H7 (cell line): ENCODE measurements around the gene MSTN. TPM values are rescaled to one million over a fixed set of nuclear protein-coding genes. Genes with fewer than 3 reads are reported as not detected.
A peak's percentile ranks its signal among the peaks of the same experiment; 100 is the strongest.
"Not testable (repeated sequence)": the region's sequence is repeated elsewhere in the genome, so short reads cannot be mapped to it uniquely, and the experiment has no call there.

Source experiments
- DNase-seq: peaks from one replicate; pipeline ENCODE4 v3.0.0; 2012
- H3K27me3 ChIP-seq: 2 replicates; pipeline ENCODE4 v1.6.0; 2011; ENCODE audit warnings: mild to moderate bottlenecking, low read length; ENCODE audit not compliant: control insufficient read depth, insufficient read depth
- H3K36me3 ChIP-seq: replicated peaks from 2 replicates; pipeline ENCODE4 v1.5.1; 2011; ENCODE audit warnings: low read length; ENCODE audit not compliant: control insufficient read depth, insufficient read depth
- H3K4me3 ChIP-seq: 2 replicates; pipeline ENCODE4 v1.5.1; 2011; ENCODE audit warnings: low read depth, mild to moderate bottlenecking, control low read depth, low read length, moderate library complexity; ENCODE audit not compliant: insufficient read depth
- total RNA-seq: library from RNA; depleted of rRNA; stranded (reverse); fragments of >200 nt; shearing (Covaris generic); gene quantifications from 2 replicates; pipeline ENCODE4 v1.2.3, GENCODE V29; 2014

MSTN gene
- total RNA-seq, 1 experiment from 2014 or later = not detected

GRCh38 chr2:190050001-190050400 lies 12.5 kb downstream of the MSTN start:
- DNase-seq = no peak
- Histone ChIP-seq H3K27me3 (no peaks in the 10 kb centered on the region), H3K4me3 (no peak overlapping the region), H3K36me3 (no peaks in the 10 kb centered on the region)

DNA sequence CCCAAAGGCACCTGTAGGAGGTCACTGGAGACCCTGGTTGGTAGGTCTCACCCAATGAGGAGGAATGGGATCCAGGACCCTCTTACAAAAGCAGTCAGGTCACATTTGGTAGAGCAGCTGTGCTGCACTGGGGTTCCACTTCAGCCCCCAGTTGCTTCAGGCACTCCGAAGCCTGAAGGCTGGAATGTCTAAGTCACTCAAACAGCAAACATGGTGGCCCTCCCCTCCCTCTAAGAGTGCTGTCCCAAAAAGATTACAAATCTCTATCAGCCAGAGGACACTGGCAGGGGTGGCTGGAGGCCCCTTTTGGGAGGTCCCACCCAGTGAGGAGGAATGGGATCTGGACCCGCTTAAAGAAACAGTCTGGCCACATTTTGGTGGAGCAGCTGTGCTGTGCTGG lies 17.7 kb downstream of the MSTN start:
- Histone ChIP-seq H3K36me3 (no peaks in the 10 kb centered on the region), H3K27me3 (no peaks in the 10 kb centered on the region), H3K4me3 (no peak overlapping the region)
- DNase-seq = no peak

DNA sequence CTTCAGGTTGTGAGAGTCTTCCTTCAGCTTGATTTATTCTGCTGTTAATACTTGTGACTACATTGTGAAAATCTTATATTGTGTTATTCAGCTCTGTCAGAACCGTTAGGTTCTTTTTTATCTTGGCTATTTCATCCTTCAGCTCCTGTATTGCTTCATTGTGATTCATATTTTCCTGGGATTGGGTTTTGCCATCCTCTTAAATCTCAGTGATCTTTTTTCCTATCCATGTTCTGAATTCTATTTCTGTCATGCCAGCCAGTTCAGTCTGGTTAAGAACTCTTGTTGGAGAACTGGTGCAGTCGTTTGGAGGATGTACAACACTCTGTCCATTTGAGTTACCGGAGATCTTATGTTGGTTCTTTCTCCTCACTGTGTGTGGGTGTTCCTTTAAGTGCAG lies 19.1 kb downstream of the MSTN start:
- H3K4me3 ChIP-seq = no peak overlapping the region
- no peak for DNase-seq
- no peaks in the 10 kb centered on the region for H3K36me3 ChIP-seq
- no peaks in the 10 kb centered on the region for H3K27me3 ChIP-seq

DNA sequence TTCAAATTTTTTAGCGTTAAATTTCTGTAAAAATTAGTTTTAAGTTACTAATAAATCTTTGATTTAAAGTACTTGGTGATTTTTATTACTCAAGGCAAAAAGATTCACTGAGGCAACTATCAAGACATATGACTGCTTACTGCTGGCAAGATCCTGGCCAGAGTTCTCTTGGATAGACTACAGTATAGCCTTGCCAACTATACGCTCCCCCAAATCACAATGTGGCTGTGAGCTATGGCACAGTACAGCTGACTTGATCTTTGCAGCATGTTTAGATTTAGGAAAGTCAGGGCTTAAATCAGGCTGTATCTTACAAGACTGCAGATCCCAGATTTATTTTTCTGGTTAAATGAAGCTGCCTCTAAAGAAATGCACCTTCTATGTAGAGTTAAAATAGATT lies 26.5 kb downstream of the MSTN start:
- Histone ChIP-seq H3K36me3 (no peaks in the 10 kb centered on the region), H3K27me3 (no peaks in the 10 kb centered on the region), H3K4me3 (no peak overlapping the region)
- DNase-seq = no peak

DNA sequence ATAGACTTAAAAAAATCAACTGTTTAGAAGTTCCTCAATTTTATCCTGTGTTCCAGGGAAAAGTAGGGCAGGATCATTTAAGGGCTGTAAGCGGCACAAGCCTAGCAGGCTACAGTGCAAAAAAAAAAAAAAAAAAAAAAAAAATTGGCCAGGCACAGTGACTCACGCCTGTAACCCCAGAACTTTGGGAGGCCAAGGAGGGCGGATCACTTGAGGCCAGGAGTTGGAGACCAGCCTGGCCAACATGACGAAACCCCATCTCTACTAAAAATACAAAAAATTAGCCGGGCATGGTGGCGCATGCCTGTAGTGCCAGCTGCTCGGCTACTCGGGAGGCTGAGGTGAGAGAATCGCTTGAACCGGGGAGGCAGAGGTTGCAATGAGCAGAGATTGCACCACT lies 28.1 kb downstream of the MSTN start:
- H3K4me3 ChIP-seq, H3K36me3 ChIP-seq, DNase-seq, H3K27me3 ChIP-seq: not testable (repeated sequence)

DNA sequence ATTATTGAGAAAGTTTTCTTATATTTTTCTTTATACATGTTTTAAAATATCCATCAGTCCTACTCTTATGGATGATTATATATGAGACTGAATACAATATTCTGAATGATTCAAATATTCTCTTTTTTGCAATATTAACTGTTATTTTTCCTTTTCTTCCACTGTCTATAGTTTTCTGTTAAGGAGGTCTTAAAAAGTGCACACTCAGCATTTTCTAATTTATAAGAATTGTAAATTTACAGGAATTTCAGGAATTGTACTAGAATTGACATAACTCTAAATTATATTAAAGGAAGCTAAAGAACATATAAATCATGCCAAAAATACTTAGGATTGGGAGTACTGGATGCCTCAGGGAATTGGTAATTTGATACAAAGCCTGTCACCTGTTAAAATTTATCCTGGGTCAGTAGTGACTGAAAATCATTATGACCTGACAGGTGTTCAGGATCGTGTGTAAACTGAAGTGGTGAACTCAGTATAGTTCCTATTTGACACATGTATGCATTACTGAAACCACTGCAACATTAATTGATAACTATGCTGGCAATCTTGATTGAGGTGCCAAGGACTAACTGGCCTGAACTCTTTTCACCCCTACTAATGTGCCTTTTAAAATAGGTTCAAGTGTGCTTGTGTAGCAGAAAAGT lies 30.4 kb downstream of the MSTN start:
- Histone ChIP-seq H3K27me3 (no peaks in the 10 kb centered on the region), H3K4me3 (no peak overlapping the region), H3K36me3 (no peaks in the 10 kb centered on the region)
- DNase-seq = no peak

DNA sequence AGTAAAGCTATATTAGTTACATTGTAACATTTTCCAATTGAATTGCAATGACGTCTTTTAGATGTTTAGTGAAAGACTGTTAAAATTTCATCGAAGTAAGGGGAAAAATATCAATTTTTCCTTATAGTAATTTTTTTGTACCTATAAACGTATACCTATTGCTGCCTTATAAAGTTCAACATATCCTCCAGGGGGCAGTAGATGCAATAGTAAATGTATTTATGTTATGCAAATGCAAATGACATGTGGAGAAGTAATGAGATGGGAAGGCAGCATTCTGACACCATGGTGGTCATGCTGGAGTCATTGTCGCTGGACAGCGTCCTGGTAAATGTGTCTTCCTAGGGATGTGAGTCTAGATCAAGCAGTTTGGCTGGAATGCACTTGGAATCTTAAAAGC lies 38.7 kb downstream of the MSTN start:
- no peak overlapping the region for H3K4me3 ChIP-seq
- H3K36me3 ChIP-seq = no peaks in the 10 kb centered on the region
- H3K27me3 ChIP-seq = no peaks in the 10 kb centered on the region
- DNase-seq = peak; percentile 20

DNA sequence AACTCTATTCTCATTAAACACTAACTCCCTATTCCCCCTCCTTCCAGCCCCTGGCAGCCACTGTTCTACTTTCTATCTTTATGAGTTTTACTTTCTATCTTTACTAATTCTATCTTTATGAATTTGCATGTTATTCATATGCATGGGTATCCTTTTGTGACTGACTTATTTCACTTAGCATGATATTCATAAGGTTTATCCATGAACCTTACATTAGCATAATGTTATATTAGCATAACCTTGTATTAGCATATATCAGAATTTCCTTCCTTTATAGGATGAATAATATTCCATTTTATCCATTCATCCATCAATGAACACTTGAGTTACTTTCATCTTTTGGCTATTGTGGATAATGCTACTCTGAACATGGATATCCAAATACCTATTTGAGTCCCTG lies 41.8 kb downstream of the MSTN start:
- no peaks in the 10 kb centered on the region for H3K36me3 ChIP-seq
- H3K4me3 ChIP-seq = no peak overlapping the region
- no peak for DNase-seq
- H3K27me3 ChIP-seq = no peaks in the 10 kb centered on the region

DNA sequence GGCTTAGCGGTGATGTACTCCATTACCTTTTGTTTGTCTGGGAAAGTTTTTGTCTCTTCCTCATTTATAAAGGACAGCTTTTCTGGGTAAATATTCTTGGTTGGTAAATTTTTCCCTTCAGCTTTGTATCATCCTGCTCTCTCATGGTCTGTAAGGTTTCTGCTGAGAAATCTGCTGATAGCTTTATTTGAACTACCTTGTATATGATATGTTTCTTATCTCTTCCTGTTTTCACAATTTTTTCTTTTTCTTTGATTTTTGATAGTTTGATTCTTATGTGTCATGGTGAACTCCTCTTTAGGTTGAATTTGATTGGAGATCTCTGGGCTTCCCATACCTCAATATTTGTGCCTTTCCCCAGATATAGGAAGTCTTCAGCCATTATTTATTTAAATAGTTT lies 44.7 kb downstream of the MSTN start:
- DNase-seq = no peak
- no peaks in the 10 kb centered on the region for H3K36me3 ChIP-seq
- no peak overlapping the region for H3K4me3 ChIP-seq

GRCh38 chr2:190015969-190016368 lies 46.6 kb downstream of the MSTN start:
- not testable (repeated sequence) for H3K27me3 ChIP-seq, H3K4me3 ChIP-seq, DNase-seq, H3K36me3 ChIP-seq

More for the DNA sequence above, 44.7 kb downstream of the MSTN start:
- H3K27me3 ChIP-seq = no peaks in the 10 kb centered on the region
